ENCODE measurements around the gene NCK1.

NCK1 gene

GRCh38 chr3:136840252-136840651 lies 21.8 kb upstream of the NCK1 start:
- TF ChIP-seq CTCF (IDR thresholded peaks at IDR 0.05; ENCODE audit: extremely low read depth, missing control alignments), result no peak
- no peak for DNase-seq (ENCODE audit: low spot score)

- no peak for TF ChIP-seq CTCF (IDR thresholded peaks at IDR 0.05; ENCODE audit: extremely low read depth, missing control alignments)
- DNase-seq (ENCODE audit: low spot score), result no peak
Observed at GRCh38 chr3:136842294-136842693, 19.7 kb upstream of the NCK1 start.

GRCh38 chr3:136844724-136845123 lies 17.3 kb upstream of the NCK1 start:
- no peak for DNase-seq (ENCODE audit: low spot score)

GRCh38 chr3:136852180-136852579 lies 9.8 kb upstream of the NCK1 start:
- DNase-seq (ENCODE audit: low spot score), result no peak
- no peak for TF ChIP-seq CTCF (IDR thresholded peaks at IDR 0.05; ENCODE audit: extremely low read depth, missing control alignments)

More at GRCh38 chr3:136844724-136845123, 17.3 kb upstream of the NCK1 start:
- TF ChIP-seq CTCF (IDR thresholded peaks at IDR 0.05; ENCODE audit: extremely low read depth, missing control alignments), result no peak

- no peak for DNase-seq (ENCODE audit: low spot score)
- TF ChIP-seq CTCF (IDR thresholded peaks at IDR 0.05; ENCODE audit: extremely low read depth, missing control alignments), result no peak
Observed at GRCh38 chr3:136856665-136857064, 5.3 kb upstream of the NCK1 start.

- no peak for DNase-seq (ENCODE audit: low spot score)
- no peak for TF ChIP-seq CTCF (IDR thresholded peaks at IDR 0.05; ENCODE audit: extremely low read depth, missing control alignments)
Observed at GRCh38 chr3:136858381-136858780, 3.6 kb upstream of the NCK1 start.

GRCh38 chr3:136860541-136860940 lies 1.5 kb upstream of the NCK1 start:
- TF ChIP-seq CTCF (IDR thresholded peaks at IDR 0.05; ENCODE audit: extremely low read depth, missing control alignments), result no peak
- no peak for DNase-seq (ENCODE audit: low spot score)

Data from GM20000 (cell line).